GM20000 (cell line): Measurements from ENCODE around the gene EPHA6.

Experiments used
- DNase-seq: peaks from one replicate; pipeline ENCODE4 v3.0.0; 2012; ENCODE audit warnings: low spot score
- CTCF ChIP-seq: IDR thresholded peaks from 2 replicates; pipeline ENCODE4 v1.5.1; 2012; ENCODE audit warnings: mild to moderate bottlenecking, control low read depth; ENCODE audit errors: extremely low read depth, missing control alignments

The EPHA6 gene

GRCh38 chr3:97655971-97656370, 841.6 kb downstream of the EPHA6 start:
- no peak for DNase-seq
- no peak for TF ChIP-seq CTCF

- TF ChIP-seq CTCF = no peak
- DNase-seq = no peak
These were observed 842.2 kb downstream of the EPHA6 start for GRCh38 chr3:97656638-97657037.

- TF ChIP-seq CTCF = peak; percentile 40
- peak; percentile 8 for DNase-seq
These were observed 844.4 kb downstream of the EPHA6 start for GRCh38 chr3:97658668-97659285.

- TF ChIP-seq CTCF = no peak
These were observed 847.9 kb downstream of the EPHA6 start for GRCh38 chr3:97662264-97662663.

GRCh38 chr3:97662762-97663161, 848.4 kb downstream of the EPHA6 start:
- no peak for DNase-seq
- no peak for TF ChIP-seq CTCF

More at GRCh38 chr3:97662264-97662663, 847.9 kb downstream of the EPHA6 start:
- no peak for DNase-seq

- no peak for TF ChIP-seq CTCF
These were observed 851.5 kb downstream of the EPHA6 start for GRCh38 chr3:97665896-97666295.

GRCh38 chr3:97670952-97671351, 856.6 kb downstream of the EPHA6 start:
- no peak for TF ChIP-seq CTCF
- no peak for DNase-seq

More at GRCh38 chr3:97665896-97666295, 851.5 kb downstream of the EPHA6 start:
- DNase-seq = no peak
